Forelimb muscle (tissue), 1 donor: ENCODE results near the gene CLEC17A. TPM values are rescaled to one million over a fixed set of nuclear protein-coding genes. Genes with fewer than 3 reads are reported as not detected.
"Not testable (repeated sequence)": the region's sequence is repeated elsewhere in the genome, so short reads cannot be mapped to it uniquely, and the experiment has no call there.

Experiments
- DNase-seq: peaks from one replicate; pipeline ENCODE4 v3.0.0-alpha.2; 2013; ENCODE audit warnings: low read depth
- polyA plus RNA-seq: library from polyadenylated mRNA; unstranded; fragments of 120-200 nt; gene quantifications from one replicate; pipeline ENCODE4 v1.2.1, GENCODE V29; 2013; ENCODE audit not compliant: insufficient read length

The CLEC17A gene
- polyA plus RNA-seq, 1 donor = not detected

DNA sequence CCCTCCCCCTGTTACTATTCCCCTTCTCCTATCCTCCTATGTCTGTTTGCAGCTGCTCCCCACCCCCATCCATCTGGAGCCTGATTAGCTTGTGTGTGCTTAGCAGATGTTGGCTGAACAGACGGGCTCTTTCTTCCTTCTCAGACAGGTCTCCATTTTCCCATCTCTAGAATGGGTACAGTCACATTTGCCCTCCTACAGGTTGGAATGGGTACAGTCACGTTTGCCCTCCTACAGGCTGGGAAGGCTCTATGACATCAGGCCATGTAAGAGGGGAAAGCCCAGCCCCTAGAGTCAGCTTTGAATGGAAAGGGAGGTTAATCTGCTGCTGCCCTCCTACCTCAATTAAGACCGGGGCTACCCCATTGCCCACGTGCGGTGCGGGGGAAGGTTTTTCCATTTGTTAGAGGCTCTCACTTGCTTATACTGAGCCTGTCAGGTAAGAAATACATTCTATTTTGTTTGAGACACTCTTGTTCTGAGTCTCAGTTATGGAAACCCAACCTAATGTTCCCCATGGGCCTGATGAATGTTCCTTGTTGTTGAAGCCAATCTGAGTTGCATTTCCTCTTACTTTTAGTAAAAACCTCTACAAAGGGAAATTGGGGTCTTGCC, 2.2 kb upstream of the CLEC17A start:
- no peak for DNase-seq

DNA sequence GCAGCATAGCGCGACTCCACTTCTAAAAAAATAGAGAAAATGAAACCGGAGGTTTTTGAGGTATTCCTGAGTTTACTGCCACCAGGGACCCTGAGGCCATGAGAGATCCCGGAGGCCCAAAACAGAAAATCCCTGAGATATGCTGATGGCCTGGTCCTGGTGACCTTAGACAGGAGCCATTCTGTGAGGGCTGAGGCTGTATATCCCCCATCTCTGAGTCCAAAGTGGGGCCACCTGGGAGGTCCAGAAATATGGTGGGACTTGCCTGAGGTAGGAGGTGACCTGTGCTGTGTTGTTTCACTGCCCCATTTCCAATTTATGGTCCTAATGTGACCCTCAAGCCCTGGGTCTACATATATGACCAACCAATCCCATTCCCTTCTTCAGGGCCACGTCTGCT, 1.5 kb downstream of the CLEC17A start:
- not testable (repeated sequence) for DNase-seq

- DNase-seq = not testable (repeated sequence)
Measured at GRCh38 chr19:14585187-14585586, 2.3 kb downstream of the CLEC17A start.

- DNase-seq = not testable (repeated sequence)
Measured at GRCh38 chr19:14589433-14589832, 6.5 kb downstream of the CLEC17A start.

DNA sequence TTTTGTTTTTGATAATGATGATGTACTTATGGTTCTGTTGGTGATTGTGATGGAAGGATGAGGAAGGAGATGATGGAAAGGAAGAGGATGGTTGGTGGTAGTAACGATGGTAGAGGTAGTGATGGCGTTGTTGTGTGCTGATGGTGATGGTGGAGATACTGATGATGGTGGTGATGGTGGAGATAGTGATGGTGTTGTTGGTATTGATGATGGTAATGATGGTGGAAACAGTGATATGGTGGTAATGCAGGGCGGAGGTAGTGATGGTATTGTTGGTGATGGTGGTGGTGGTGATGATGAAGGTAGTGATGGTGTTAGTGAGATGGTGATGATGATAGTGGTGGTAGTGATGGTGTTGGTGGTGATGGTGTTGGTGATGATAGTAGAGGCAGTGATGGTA, 12.7 kb downstream of the CLEC17A start:
- no peak for DNase-seq

DNA sequence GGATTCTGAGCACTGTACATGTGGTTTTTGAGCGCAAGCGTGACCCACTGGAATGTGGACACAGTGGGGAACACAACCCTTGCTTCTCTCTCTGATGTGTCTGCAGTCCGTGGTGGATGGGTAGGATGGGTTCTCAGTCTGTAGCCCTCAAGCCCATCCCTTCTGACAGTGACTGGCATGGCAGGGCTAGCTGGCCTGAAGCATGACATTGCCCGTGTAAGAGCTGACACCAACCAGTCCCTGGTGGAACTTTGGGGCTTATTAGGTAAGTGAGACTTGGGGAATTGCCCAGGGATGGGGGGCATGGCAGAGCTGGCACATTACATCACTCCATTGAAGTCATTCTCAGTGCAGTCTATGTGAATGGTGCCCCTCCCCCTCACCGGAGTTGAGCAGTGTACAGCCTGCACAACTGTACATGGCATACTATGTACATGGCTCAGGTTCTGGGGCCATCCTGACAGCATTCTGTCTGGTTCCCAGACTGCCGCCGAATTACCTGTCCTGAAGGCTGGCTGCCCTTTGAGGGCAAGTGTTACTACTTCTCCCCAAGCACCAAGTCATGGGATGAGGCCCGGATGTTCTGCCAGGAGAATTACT, 16.8 kb downstream of the CLEC17A start:
- DNase-seq = no peak

DNA sequence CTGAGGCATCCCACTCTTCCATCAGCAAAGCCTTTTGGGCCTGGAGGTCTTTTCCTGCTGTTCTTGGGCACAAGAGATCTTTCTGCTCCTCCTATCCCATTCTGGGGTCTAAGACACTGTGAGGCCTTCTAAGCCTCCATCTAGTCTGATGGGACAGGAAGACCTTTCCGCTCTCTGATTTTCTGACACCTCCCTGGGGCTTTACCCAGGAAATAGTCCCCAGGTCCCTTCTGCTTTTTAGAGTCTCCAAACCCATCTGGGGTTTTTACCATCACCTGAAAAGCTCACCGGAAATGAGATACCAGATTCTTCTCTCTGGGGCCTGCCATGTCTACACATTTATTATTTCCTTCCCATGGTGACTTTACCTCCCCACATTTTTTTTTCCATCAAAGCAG, 21.1 kb downstream of the CLEC17A start:
- DNase-seq = no peak

- DNase-seq = no peak
Measured at GRCh38 chr19:14606627-14607026, 23.7 kb downstream of the CLEC17A start.

DNA sequence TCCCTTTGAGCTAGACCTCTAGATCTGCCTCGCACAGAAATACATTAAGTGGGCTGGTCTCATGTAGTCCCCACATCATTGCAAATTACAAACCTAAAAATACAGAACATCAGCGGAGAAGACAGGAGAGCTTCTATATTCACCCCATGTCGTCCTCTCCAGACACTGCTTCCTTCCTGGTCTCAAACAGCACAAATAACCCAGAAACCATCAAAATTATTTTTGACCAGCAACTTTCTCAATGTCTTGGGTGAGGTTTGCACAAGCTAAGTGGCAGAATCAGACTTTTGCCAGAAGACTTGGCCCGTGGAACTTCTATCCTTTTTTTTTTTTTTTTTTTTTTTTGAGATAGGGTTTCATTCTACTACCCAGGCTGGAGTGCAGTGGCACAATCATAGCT, 28.2 kb downstream of the CLEC17A start:
- DNase-seq = no peak

- DNase-seq = not testable (repeated sequence)
Measured at GRCh38 chr19:14612242-14612641, 29.4 kb downstream of the CLEC17A start.

- no peak for DNase-seq
Measured at GRCh38 chr19:14612657-14613056, 29.8 kb downstream of the CLEC17A start.

DNA sequence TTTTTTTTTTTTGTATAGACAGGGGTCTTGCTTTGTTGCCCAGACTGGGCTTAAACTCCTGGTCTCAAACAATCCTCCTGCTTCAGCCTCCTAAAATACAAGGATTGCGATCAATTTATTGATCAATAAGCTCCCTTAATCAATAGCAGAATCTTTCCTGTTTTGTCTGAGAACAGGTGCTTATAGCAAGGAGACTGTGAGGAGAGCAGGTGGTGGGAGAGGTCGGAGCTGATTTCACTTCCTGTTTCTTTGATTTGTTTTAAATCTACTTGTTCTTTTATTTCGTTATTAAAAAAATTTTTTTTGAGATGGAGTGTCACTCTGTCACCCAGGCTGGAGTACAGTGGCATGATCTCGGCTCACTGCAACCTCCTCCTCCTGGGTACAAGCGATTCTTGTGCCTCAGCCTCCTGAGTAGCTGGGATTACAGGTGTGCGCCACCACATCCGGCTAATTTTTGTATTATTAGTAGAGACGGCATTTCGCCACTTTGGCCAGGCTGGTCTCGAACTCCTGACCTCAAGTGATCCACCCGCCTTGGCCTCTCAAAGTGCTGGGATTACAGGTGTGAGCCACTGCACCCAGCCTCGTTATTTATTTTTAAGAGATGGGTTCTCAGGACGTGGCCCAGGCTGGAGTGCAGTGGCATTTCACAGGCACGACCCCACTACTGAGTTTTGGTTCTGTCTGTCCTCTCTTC, 30.7 kb downstream of the CLEC17A start:
- DNase-seq = not testable (repeated sequence)

- DNase-seq = peak; percentile 4
Measured at GRCh38 chr19:14614099-14614412, 31.2 kb downstream of the CLEC17A start.

DNA sequence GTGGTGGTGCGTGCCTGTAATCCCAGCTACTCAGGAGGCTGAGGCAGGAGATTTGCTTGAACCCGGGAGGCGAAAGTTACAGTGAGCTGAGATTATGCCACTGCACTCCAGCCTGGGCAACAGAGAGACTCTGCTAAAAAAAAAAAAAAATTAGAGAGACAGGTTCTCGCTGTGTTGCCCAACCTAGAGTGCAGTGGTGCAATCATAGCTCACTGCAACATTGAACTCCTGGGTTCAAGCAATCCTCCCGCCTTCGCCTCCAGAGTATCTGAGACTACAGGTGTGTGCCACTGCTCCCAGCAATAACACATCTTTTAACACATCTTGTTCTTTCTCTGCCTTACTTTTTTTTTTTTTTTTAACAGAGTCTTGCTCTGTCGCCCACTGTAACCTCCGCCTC, 32.7 kb downstream of the CLEC17A start:
- no peak for DNase-seq

- no peak for DNase-seq
Measured at GRCh38 chr19:14616407-14616806, 33.5 kb downstream of the CLEC17A start.

- no peak for DNase-seq
Measured at GRCh38 chr19:14619404-14619803, 36.5 kb downstream of the CLEC17A start.

DNA sequence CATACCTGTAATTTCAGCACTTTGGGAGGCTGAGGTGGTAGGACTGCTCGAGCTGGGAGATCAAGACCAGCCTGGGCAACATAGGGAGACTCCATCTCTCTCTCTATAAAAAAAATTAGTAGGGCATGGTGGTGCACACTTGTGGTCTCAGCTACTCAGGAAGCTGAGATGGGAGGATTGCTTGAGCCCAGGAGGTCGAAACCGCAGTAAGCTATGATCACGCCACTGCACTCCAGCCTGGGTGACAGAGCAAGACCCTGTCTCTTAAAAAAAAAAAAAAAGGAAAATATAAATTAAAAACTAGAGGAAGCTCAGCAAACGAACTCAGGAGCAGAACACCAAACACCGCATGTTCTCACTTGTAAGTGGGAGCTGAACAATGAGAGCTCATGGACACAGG, 41.6 kb downstream of the CLEC17A start:
- DNase-seq = not testable (repeated sequence)

DNA sequence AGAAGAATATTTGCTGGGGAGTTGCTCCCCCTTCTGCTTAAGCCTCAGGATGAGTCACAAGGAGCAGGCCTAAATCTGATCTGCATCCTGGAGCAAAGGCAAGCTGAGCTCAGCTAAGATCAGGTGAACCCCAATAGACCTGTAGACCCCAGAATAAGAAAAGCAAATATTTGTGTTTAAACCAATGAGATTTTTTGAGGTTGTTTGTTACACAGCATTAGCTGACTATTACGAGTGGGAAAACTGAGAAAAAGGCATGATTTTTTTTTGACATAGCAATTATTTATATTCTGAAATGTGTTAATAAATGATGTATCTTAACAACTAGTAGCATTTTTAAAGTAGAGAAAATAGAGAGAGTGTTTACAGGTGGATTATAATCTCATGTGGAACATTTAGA, 46.7 kb downstream of the CLEC17A start:
- no peak for DNase-seq

- no peak for DNase-seq
Measured at GRCh38 chr19:14632286-14632685, 49.4 kb downstream of the CLEC17A start.

GRCh38 chr19:14639536-14640277, 56.8 kb downstream of the CLEC17A start:
- DNase-seq = no peak

GRCh38 chr19:14648506-14648905, 65.6 kb downstream of the CLEC17A start:
- no peak for DNase-seq

DNA sequence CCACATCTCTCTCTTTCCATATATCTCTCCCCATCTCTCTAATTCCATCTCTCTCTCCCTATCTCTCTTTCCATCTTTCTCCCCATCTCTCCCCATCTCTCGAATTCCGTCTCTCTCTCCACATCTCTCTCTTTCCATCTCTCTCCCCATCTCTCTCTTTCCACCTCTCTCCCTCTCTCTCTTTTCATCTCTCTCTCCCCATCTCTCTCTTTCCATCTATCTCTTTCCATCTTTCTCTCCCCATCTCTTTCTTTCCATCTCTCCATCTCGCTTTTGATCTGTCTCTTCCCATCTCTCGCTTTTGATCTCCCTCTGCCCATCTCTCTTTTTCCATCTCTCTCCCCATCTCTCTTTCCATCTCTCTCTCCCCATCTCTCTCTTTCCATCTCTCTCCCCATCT, 66.1 kb downstream of the CLEC17A start:
- no peak for DNase-seq

DNA sequence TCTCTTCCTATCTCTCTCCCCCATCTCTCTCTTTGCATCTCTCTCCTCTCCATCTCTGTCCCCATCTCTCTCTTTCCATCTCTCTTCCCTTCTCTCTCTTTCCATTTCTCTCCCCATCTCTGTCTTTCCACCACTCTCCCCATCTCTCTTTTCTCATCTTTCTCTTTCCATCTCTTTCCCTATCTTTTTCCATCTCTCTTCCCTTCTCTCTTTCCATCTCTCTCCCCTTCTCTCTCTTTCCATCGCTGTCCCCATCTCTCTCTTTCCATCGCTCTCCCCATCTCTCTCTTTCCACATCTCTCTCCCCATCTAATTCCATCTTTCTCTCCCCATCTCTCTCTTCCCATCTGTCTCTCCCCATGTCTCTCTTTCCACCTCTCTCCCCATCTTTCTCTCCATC, 67.3 kb downstream of the CLEC17A start:
- DNase-seq = no peak
